Neural cell (in vitro differentiated cells): ENCODE data around the gene UGT2A3.

Experiments used
- EP300 ChIP-seq: fragments of 450-650 bp; conservative IDR thresholded peaks from 2 replicates; pipeline ENCODE4 v1.6.1; 2014; ENCODE audit warnings: antibody characterized with exemption, mild to moderate bottlenecking, moderate library complexity; ENCODE audit not compliant: poor library complexity, severe bottlenecking
- EZH2 ChIP-seq: fragments of 200-600, 300-800 bp; shearing (Covaris generic), sonication (generic); IDR thresholded peaks from 2 replicates; pipeline ENCODE4 v1.6.1; 2014; ENCODE audit warnings: antibody characterized with exemption, low read length, borderline replicate concordance, mild to moderate bottlenecking; ENCODE audit not compliant: insufficient read depth, poor library complexity, severe bottlenecking
- POLR2AphosphoS5 ChIP-seq: IDR thresholded peaks from 2 replicates; pipeline ENCODE4 v1.6.1; 2012
- TF ChIP-seq, protein P1 (sequence below): fragments of 450-650 bp; IDR thresholded peaks from 2 replicates; pipeline ENCODE4 v1.5.1; 2014; ENCODE audit warnings: antibody characterized with exemption, mild to moderate bottlenecking, moderate library complexity; ENCODE audit not compliant: poor library complexity, severe bottlenecking
- TF ChIP-seq, protein P2 (sequence below): IDR thresholded peaks from 2 replicates; pipeline ENCODE4 v1.6.1; 2012; ENCODE audit warnings: borderline replicate concordance

DNA sequence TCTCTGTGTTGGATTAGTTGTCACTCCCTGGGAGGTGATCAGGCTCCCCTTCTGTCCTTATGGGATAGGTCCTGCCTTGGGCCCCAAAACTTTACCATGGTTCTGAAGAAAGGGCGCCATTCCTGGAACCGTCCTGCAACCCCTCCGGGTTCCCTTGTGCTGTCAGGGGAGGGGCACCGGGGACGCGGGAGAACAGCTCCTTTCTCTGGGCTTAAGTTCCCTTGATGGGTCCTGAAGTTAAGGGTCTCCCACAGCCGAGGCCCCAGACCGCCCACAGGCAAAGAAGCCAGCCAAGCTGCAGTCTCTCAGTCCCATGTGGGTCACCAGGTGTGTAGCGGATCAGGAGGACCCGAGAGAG, 44.8 kb downstream of the UGT2A3 start:
- TF ChIP-seq EP300 (no peak), EZH2 (no peak), POLR2AphosphoS5 (no peak)
- TF ChIP-seq, protein P1, sequence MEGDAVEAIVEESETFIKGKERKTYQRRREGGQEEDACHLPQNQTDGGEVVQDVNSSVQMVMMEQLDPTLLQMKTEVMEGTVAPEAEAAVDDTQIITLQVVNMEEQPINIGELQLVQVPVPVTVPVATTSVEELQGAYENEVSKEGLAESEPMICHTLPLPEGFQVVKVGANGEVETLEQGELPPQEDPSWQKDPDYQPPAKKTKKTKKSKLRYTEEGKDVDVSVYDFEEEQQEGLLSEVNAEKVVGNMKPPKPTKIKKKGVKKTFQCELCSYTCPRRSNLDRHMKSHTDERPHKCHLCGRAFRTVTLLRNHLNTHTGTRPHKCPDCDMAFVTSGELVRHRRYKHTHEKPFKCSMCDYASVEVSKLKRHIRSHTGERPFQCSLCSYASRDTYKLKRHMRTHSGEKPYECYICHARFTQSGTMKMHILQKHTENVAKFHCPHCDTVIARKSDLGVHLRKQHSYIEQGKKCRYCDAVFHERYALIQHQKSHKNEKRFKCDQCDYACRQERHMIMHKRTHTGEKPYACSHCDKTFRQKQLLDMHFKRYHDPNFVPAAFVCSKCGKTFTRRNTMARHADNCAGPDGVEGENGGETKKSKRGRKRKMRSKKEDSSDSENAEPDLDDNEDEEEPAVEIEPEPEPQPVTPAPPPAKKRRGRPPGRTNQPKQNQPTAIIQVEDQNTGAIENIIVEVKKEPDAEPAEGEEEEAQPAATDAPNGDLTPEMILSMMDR, result no peak
- TF ChIP-seq, protein P2, sequence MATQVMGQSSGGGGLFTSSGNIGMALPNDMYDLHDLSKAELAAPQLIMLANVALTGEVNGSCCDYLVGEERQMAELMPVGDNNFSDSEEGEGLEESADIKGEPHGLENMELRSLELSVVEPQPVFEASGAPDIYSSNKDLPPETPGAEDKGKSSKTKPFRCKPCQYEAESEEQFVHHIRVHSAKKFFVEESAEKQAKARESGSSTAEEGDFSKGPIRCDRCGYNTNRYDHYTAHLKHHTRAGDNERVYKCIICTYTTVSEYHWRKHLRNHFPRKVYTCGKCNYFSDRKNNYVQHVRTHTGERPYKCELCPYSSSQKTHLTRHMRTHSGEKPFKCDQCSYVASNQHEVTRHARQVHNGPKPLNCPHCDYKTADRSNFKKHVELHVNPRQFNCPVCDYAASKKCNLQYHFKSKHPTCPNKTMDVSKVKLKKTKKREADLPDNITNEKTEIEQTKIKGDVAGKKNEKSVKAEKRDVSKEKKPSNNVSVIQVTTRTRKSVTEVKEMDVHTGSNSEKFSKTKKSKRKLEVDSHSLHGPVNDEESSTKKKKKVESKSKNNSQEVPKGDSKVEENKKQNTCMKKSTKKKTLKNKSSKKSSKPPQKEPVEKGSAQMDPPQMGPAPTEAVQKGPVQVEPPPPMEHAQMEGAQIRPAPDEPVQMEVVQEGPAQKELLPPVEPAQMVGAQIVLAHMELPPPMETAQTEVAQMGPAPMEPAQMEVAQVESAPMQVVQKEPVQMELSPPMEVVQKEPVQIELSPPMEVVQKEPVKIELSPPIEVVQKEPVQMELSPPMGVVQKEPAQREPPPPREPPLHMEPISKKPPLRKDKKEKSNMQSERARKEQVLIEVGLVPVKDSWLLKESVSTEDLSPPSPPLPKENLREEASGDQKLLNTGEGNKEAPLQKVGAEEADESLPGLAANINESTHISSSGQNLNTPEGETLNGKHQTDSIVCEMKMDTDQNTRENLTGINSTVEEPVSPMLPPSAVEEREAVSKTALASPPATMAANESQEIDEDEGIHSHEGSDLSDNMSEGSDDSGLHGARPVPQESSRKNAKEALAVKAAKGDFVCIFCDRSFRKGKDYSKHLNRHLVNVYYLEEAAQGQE, result no peak
